Skeletal muscle cell (primary cell): Measurements from ENCODE around the gene C3orf52.

Experiments
- DNase-seq: peaks from one replicate; pipeline ENCODE4 v3.0.0-alpha.2; 2010; ENCODE audit warnings: low read depth
- H3K4me3 ChIP-seq: 2 replicates; pipeline ENCODE4 v1.5.1; 2011; ENCODE audit warnings: low read depth, mild to moderate bottlenecking, control low read depth, low read length, moderate library complexity

C3orf52 gene

DNA sequence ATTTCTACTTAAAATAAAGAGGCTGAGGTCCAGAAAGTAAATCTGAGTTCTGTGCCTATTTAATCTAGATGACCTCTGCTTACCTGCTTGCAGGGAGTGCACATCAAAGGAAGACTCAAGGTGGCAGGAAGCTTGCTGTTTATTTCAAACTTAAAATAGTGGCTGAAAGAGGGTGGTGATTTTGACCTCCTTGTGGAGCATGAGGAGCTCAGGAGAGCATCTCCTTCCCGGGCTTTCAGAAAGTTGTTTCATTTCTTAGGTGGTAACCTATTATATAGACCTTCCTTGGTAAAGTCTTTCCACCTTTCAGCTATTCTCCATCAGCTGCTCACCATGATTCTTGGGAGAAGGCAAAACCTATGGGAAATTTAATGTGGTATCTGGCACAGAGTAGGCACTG, 46.4 kb downstream of the C3orf52 start:
- DNase-seq: no peak
- H3K4me3 ChIP-seq: no peak overlapping the region

DNA sequence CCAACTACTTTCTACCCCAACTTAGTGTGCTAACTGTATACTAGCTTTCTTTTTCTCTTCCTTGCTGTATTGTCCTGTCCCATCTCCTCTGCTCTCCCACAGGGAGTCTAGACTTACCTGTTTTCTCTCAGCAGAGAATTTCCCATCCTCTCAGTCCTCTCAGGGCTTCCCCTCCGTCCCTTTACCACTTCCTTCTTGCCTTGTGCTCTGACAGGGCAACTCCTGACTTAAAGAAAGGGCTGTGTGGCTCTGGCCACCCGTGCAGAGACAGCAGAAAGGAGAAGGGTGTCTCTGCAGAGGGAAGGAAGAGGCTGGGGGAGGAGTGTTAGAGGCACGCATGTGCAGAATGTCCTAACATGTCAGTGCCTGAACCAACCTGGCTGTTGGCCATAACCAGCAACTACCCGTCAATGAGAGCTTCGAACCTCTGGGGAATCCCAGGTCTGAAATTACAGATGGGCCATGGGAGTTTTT, 46.8 kb downstream of the C3orf52 start, which contains the start of gene GCSAM:
GCSAM (minus strand) TSS at position 274 of the 474 bp plus-strand sequence; CDS start at position 146, 128 bp downstream.
- no peak for DNase-seq

DNA sequence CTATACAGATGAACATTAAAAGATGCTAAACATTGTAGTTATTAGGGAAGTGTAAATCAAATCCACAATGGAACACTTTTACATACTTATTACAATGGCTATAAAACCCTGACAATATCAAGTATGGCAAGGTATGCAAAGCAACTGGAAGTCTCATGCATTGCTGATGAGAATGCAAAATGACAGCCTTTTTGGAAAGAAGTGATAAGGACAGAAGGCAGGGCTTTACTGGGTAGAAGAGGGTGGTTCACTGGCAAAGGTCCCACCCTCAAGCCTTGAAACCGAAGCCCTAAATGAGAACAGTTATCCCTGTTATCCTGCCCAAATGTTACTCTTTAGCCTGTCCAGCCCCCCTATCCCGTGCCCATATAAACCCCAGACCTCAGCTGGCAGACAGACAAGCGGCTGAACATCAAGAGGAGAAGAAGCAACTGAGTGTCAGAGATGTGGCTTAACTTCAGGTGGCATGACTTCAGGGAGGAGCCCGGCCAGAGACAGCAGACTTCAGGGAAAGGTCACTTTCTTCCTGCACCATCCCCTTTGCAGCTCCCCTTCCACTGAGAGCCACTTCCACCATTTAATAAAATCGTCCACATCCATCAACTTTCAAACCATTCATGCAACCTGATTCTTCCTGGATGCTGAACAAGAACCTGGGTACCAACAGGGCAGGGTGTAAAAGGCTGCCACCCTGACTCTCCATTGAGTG, 47.6 kb downstream of the C3orf52 start:
- no peak for DNase-seq
- no peak overlapping the region for H3K4me3 ChIP-seq

More for the DNA sequence above, 46.8 kb downstream of the C3orf52 start, which contains the start of gene GCSAM:
- no peak within 1 kb of the TSS for H3K4me3 ChIP-seq

DNA sequence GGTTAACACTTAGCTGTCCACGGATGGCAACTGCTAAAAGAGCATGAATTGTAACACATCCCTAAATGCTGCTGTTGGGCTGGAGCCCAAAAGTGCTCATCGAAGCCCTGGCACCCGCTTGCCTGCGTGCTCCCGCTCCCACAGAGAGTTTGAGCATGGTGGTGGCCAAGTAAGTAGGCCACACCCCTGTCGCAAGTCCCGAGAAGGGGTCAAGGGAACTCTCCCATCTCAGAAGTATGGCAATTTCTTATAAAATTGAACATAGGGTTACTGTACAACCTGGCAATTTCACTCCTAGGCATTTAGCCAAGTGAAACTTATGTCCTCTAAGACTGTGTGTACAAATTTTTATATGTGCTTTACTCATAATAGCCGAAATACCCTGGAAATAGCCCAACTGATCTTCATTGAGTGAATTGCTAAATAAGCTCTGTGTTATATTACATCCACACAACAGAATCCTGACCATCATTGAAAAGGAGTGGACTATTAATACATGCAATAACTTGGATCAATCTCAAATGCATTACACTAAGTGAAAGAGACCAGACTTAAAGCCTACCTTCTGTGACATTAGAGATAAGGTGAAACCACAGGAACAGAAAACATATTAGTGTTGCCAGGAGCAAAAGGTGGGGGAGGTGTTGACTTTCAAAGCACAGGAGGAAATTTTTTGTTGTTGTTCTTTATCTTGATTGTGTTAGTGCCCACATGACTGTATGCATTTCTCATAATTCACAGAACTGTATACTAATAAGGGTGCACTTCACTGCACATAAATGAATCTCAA, 48.3 kb downstream of the C3orf52 start:
- H3K4me3 ChIP-seq: no peak overlapping the region
- no peak for DNase-seq

DNA sequence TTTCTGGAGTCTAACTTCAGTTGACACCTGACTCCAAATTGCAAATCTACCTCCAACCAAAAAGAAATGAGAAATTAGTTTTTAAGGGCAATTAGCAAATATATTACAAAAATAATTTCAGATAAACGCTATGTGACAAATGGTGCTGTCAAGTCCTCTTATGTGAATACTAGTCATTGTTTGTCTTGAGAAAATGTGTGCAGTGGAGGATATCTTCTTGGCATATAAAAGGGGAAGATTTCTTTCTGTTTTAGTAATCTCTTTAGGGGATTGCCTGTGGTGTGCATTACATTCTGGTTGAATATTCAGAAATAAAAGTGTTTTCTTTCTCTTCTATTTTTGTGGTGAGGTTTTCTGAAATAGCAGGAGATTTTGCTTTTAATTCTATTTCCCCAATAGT, 49.9 kb downstream of the C3orf52 start:
- H3K4me3 ChIP-seq: no peak overlapping the region
- DNase-seq: no peak

DNA sequence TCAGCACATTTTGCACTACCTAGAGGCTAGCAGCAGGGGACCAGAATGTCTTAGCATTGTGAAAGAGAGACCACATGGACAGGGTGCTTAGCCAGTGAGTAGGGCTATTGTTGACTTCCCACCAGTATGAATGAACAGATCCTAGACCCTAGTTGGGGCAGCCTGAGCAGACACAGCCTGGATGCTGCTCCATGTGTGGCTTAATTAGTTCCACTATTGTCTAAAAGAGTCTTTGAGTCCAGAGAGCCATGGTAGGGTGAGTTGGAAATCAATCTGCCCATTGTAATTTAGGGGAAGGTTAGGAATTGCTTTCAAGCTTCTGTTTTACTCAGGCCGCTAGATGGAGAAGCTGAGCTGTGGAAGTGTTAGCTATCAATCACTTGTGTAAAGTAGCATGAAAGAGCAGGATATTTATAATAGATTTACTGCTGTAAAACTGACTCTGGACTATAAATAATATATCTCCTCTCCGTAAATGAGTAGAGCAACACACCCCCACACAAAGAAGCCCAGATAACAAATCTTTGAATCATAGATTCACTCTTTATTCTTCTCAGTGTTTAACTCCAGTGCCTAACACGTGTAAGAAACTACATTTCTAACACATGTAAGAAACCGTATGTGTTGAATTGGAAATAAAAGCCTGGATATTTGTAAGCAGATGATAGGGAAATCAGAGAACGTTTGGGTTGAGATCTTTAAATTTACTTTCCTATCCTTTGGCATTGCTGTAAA, 50.9 kb downstream of the C3orf52 start:
- H3K4me3 ChIP-seq: no peak overlapping the region
- DNase-seq: no peak

DNA sequence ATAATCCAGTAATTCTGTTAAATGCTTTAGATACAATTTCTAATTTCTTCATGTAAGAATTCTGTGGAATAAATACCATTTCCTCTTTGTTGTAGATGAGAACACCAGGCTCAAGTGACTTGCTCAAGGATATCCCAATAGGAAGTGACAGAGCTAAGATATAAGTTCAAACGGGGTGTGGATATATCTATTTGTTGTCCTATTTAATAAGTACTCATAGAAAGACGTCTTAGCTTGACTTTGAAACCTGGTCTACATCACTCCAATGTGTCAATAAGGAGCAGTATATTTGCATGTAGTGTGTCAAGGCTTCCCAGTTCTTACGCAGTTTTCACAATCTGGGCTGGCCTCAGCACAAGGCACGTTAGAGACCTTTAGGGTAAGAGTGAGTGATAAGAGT, 51.6 kb downstream of the C3orf52 start:
- no peak for DNase-seq
- H3K4me3 ChIP-seq: no peak overlapping the region

DNA sequence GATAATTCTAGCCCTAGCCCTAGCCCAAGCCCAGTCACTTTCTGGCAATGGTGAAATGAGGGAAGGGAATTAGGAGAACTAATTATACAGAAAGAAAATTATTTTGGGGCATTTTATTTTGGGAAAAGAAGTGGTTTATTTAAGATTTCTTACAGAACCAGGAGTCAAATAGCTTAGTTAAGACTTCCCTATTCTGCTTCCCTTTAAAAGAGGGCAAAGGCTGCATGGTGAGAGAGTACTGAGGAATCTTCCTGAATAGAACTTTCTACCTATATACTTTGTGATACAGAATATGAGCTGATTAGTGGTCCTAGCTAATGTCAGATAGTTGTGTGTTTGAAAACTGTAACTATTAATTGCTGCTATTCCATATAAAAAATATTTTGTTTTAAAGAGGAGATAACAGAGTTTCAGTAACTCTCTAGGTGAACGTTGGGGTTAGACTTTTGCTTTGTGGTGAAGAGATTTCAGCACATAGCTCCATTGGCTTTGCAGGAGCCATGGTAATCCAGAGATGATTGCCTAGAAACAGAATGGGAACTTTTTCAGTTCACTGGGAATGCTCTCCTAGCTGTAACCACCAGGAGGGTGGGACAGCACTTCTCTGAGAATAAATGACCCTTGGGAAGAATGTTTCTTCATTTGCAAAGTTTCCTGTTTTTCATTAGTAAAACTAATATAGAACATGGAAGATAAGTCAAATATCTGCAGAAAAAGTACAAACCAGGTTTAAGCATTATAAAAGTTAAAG, 52.2 kb downstream of the C3orf52 start:
- no peak overlapping the region for H3K4me3 ChIP-seq
- no peak for DNase-seq

DNA sequence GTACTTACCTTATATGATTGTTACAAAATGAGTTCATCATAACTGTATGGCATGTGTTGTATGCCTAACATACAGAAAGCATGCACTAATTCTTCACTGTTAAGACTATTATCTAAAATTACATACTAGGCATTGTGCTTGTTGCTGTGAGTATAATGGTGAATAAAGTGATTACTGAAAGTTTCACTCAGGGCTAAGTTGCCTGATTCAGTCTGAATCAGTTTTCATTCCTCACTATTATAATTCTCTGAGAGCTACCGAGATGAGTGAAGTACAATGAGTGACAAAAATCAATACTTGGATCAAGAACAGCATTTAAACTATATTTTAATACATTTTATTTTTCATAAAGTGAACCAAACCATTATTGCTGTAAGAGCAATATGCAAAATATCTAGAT, 54.4 kb downstream of the C3orf52 start:
- no peak overlapping the region for H3K4me3 ChIP-seq
- no peak for DNase-seq

DNA sequence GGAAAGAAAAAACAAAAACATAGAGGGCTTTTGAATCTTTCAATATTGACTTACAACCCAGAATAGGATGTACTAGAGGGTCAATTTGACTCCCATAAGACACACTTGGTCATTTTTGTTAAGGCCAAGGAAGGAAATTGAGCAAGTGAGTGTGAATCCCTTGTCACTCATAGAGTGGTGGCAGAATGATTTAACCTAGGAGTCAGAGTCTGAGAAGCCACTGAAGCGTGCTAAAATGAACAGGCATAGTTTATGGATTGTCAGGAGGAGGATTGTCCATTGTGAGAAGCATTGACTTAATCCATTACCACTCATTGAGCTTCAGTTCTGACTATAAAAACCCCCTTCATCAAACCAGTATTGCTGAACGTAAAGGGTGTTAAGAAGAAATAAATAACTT, 55.1 kb downstream of the C3orf52 start:
- DNase-seq: no peak
- H3K4me3 ChIP-seq: no peak overlapping the region

DNA sequence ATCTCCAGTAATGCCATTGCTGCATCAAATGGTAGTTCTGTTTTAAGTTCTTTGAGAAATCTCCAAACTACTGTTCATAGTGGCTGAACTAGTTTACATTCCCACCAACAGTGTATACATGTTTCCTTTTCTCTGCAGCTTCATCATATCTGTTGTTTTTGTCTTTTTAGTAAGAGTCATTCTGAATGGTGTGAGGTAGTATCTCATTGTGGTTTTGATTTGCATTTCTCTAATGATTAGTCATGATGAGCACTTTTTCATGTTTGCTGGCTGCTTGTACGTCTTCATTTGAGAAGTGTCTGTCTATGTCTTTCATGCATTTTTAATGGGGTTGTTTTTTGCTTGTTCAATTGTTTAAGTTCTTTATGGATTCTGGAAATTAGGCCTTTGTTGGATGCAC, 57.1 kb downstream of the C3orf52 start:
- no peak overlapping the region for H3K4me3 ChIP-seq
- DNase-seq: no peak

DNA sequence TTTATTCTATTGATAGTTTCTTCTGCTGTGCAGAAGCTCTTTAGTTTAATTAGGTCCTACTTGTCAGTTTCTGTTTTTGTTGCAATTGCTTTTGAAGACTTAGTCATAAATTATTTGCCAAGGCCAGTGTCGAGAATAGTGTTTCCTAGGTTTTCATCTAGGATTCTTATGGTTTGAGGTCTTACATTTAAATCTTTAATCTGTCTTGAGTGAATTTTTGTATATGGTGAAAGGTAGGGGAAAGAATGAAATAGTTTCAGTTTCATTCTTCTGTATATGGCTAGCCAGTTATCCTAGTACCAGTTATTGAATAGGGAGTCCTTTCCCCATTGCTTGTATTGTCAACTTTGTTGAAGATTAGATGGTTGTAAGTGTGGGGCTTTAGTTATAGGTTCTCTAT, 57.5 kb downstream of the C3orf52 start:
- no peak for DNase-seq
- no peak overlapping the region for H3K4me3 ChIP-seq

DNA sequence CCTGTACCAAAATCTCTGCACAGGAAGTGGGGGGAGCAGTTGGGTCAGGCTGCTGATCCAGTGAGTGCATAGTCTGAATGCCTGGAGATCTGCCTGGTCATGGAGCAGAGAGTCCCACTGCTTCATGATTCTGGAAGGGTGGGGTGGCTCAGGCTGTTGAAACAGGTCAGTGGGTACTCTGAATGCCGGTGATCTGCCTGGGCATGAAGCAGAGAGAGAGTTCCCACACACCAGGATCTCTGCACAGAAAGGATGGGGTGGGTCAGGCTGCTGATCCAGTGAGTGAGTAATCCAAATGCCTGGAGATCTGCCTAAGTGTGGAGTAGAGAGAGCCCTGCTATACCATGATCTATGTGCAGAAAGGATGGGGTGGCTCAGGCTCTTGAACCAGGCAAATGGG, 62.9 kb downstream of the C3orf52 start:
- no peak overlapping the region for H3K4me3 ChIP-seq

DNA sequence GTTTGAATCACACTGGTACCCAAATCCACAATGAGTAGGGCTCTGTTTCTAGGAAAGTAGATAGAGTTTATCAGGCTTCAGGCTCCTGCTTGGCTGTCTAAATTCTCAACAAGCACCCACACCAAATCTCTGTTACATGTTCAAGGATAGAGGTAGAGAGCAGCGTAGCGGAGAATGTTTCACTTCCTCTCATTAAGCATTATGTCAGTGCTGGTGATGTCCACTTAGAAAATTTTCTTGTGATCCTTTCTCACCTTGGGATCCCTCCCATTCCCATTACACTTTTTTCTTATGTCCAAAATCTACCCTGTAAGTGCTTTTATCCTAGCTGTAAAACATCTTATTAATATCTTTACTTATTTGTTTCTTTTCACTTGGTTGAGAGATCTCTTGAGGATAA, 81.6 kb downstream of the C3orf52 start:
- DNase-seq: no peak
- no peak overlapping the region for H3K4me3 ChIP-seq

More for the DNA sequence above, 62.9 kb downstream of the C3orf52 start:
- no peak for DNase-seq
